Transverse colon (tissue), 3 donors: ENCODE data around the gene CMTM1.

Experiments used
- EP300 ChIP-seq: sonication (generic); formaldehyde crosslinking; IDR thresholded peaks from one replicate; pipeline ENCODE4 v1.6.1; 2017; ENCODE audit warnings: antibody characterized with exemption, low read depth
- POLR2A ChIP-seq: fragments of 450-650 bp; IDR thresholded peaks from one replicate; pipeline ENCODE4 v1.6.1; 2016; ENCODE audit warnings: antibody characterized with exemption, mild to moderate bottlenecking, moderate library complexity
- TF ChIP-seq, protein P1 (sequence below), 5 experiments: fragments of 200-600 bp in 3 of 5; fragments of 450-650 bp in 2 of 5; sonication (generic) in 3 of 5; IDR thresholded peaks; 1 replicate in 2 of 5; 2 replicates in 3 of 5; pipeline ENCODE4 v1.5.1; 2016 to 2017; ENCODE audit warnings: antibody characterized with exemption in 5 of 5, inconsistent platforms in 3 of 5, mild to moderate bottlenecking in 2 of 5, moderate library complexity in 1 of 5

DNA sequence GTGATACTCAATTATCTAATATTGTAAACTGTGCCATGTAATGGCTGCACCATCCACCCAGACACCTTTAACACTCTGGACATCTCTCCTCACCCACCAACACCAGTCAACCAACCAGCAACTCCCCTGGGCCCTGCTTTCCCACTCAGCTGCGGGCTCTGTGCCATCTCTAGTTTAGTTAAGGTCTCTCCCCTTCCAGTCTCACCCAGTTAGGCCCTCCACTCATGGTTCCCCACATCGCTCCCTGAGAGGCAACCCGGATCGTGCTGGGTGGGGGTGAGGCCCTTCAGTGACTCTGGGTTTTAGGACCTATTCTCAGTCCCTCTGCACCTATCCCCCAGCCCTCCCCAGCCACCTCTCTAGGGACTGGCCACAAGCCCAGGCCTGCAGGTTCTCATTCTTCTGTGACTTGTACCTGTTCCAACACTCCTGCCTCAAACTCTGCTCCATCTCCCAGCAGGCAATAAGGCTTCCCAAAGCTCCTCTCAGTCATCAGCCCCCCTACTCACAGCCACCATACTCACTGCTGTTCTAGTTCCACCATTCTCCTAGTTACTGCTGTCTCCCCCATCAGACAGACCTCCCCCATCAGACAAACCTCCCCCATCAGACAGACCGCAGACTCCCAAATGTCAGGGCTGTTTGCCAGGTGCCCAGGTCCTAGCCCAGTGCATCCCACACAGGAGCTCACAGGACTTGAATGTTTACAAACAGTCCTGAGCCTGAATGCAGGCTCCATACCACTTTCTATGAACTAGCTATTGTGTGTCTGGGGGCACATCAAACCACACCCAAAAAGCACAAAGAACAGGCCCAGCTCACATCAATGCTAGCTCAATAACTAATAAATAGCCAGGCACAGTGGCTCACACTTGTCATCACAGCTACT, 18.9 kb upstream of the CMTM1 start:
- TF ChIP-seq, protein P1, sequence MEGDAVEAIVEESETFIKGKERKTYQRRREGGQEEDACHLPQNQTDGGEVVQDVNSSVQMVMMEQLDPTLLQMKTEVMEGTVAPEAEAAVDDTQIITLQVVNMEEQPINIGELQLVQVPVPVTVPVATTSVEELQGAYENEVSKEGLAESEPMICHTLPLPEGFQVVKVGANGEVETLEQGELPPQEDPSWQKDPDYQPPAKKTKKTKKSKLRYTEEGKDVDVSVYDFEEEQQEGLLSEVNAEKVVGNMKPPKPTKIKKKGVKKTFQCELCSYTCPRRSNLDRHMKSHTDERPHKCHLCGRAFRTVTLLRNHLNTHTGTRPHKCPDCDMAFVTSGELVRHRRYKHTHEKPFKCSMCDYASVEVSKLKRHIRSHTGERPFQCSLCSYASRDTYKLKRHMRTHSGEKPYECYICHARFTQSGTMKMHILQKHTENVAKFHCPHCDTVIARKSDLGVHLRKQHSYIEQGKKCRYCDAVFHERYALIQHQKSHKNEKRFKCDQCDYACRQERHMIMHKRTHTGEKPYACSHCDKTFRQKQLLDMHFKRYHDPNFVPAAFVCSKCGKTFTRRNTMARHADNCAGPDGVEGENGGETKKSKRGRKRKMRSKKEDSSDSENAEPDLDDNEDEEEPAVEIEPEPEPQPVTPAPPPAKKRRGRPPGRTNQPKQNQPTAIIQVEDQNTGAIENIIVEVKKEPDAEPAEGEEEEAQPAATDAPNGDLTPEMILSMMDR (IDR thresholded peaks at IDR 0.05), result no peak
- TF ChIP-seq POLR2A (no peak), EP300 (no peak)
